Loucy (cell line): ENCODE data around the gene CLDN20.

Experiments
- EZH2phosphoT487 ChIP-seq: fragments of 200-600 bp; IDR thresholded peaks from 2 replicates; pipeline ENCODE4 v1.6.1; 2018; ENCODE audit warnings: antibody characterized with exemption, mild to moderate bottlenecking, moderate library complexity, borderline replicate concordance
- TF ChIP-seq, protein P1 (sequence below): fragments of 200-600 bp; sonication (generic); conservative IDR thresholded peaks from 2 replicates; pipeline ENCODE4 v1.5.1; 2014; ENCODE audit warnings: mild to moderate bottlenecking, antibody characterized with exemption, low read length

DNA sequence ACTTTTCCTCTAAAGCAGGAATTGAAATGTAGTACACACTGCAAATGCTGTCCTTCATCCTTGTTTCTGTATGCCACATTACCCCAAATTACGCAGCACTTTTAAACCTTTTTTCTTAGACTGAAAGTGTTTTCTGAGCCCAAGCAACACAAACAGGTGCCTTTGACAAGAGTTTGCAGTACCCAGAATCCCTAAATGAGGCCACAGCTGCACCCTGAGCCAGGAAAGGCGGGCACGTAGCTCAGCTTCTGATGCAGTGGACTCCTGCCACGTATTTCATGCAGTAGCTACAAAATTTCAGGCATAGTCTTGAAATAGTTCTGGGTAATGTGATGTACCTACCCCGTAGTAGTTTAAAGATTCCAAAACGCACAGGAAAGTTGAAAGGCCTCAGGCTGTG is 31.0 kb upstream of the CLDN20 start:
- TF ChIP-seq, protein P1, sequence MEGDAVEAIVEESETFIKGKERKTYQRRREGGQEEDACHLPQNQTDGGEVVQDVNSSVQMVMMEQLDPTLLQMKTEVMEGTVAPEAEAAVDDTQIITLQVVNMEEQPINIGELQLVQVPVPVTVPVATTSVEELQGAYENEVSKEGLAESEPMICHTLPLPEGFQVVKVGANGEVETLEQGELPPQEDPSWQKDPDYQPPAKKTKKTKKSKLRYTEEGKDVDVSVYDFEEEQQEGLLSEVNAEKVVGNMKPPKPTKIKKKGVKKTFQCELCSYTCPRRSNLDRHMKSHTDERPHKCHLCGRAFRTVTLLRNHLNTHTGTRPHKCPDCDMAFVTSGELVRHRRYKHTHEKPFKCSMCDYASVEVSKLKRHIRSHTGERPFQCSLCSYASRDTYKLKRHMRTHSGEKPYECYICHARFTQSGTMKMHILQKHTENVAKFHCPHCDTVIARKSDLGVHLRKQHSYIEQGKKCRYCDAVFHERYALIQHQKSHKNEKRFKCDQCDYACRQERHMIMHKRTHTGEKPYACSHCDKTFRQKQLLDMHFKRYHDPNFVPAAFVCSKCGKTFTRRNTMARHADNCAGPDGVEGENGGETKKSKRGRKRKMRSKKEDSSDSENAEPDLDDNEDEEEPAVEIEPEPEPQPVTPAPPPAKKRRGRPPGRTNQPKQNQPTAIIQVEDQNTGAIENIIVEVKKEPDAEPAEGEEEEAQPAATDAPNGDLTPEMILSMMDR = no peak
- no peak for TF ChIP-seq EZH2phosphoT487
